Mesothelial cell of epicardium (in vitro differentiated cells): ENCODE data around the gene LGALS4. TPM values are rescaled to one million over a fixed set of nuclear protein-coding genes. Genes with fewer than 3 reads are reported as not detected.
A peak's percentile ranks its signal among the peaks of the same experiment; 100 is the strongest.
"Not testable (repeated sequence)": the region's sequence is repeated elsewhere in the genome, so short reads cannot be mapped to it uniquely, and the experiment has no call there.

Experiments
- DNase-seq, 2 experiments: peaks; one replicate each; pipeline ENCODE4 v3.0.0; 2021; ENCODE audit warnings: low spot score in 2 of 2; ENCODE audit not compliant: unreplicated experiment in 2 of 2
- H3K27ac Mint-ChIP-seq: 2 replicates; pipeline ENCODE4 v1.8.0; 2021; ENCODE audit warnings: mixed read lengths
- H3K27me3 Mint-ChIP-seq: 2 replicates; pipeline ENCODE4 v1.8.0; 2021; ENCODE audit warnings: low read depth, mixed read lengths
- H3K36me3 Mint-ChIP-seq: 2 replicates; pipeline ENCODE4 v1.8.0; 2021; ENCODE audit warnings: mixed read lengths
- H3K4me1 Mint-ChIP-seq: 2 replicates; pipeline ENCODE4 v1.8.0; 2021; ENCODE audit warnings: mixed read lengths
- H3K4me3 Mint-ChIP-seq: 2 replicates; pipeline ENCODE4 v1.8.0; 2021; ENCODE audit warnings: mild to moderate bottlenecking, moderate library complexity, mixed read lengths
- H3K9me3 Mint-ChIP-seq: 2 replicates; pipeline ENCODE4 v1.8.0; 2021; ENCODE audit warnings: mixed read lengths
- total RNA-seq: library from RNA; stranded (reverse); gene quantifications from 3 replicates; pipeline ENCODE4 v1.2.1, GENCODE V29; 2021
- TF ChIP-seq, protein P1 (sequence below): fragments of 200-600 bp; sonication (generic); IDR thresholded peaks from one replicate; pipeline ENCODE4 v1.5.0; 2021; ENCODE audit warnings: antibody characterized with exemption; ENCODE audit not compliant: unreplicated experiment

Gene LGALS4
- total RNA-seq, 1 donor from 2014 or later, result 1.6 TPM

DNA sequence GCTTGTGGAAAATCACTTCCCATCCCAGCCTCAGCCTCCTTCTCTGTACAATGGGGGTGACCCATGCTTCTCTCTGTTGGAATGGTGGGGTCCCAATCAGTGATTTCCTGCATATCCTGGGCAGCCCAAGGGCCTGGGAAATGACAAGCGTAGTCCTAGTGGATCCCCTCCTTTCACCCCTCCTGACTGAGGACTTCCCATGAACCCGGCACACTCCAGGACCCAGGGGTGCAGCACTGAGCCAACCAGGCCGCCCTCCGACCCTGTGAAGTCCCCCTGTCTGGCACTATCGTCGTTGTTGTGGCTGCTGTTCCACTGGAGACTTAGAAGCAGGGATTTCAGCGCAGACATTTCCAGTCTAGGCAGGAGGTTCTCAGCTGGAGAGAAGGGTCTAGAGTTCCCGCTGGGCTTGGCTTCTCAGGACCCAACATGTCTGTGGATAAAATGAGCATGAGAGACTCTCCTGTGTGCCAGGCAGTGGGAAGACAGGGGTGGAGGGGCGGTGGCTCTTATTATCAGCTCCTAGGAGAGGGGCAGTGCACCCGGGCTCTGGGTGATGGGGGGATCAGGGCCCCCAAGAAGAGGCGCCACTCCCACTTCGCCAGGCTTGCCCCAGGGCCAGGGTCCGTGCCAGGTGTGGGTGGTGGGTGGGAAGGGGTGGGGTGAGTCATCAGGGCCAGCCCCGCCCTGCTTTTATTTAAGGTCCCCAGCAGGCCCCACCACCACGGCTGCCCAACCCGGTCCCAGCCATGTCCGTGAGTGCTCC lies 24.1 kb downstream of the LGALS4 start, which contains the start of gene LGALS7B:
TSS of gene LGALS7B (plus strand) at position 723 of the 766 bp plus-strand sequence. CDS start at position 750, 27 bp downstream.
- no peak for DNase-seq
- Mint-ChIP-seq H3K27ac (peak within 1 kb of the TSS; percentile 33), H3K4me1 (peaks cover 3% of the 10 kb centered on the region), H3K36me3 (no peaks in the 10 kb centered on the region), H3K9me3 (no peaks in the 10 kb centered on the region), H3K27me3 (no peaks in the 10 kb centered on the region), H3K4me3 (no peak within 1 kb of the TSS)
- TF ChIP-seq, protein P1, sequence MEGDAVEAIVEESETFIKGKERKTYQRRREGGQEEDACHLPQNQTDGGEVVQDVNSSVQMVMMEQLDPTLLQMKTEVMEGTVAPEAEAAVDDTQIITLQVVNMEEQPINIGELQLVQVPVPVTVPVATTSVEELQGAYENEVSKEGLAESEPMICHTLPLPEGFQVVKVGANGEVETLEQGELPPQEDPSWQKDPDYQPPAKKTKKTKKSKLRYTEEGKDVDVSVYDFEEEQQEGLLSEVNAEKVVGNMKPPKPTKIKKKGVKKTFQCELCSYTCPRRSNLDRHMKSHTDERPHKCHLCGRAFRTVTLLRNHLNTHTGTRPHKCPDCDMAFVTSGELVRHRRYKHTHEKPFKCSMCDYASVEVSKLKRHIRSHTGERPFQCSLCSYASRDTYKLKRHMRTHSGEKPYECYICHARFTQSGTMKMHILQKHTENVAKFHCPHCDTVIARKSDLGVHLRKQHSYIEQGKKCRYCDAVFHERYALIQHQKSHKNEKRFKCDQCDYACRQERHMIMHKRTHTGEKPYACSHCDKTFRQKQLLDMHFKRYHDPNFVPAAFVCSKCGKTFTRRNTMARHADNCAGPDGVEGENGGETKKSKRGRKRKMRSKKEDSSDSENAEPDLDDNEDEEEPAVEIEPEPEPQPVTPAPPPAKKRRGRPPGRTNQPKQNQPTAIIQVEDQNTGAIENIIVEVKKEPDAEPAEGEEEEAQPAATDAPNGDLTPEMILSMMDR, result no peak

DNA sequence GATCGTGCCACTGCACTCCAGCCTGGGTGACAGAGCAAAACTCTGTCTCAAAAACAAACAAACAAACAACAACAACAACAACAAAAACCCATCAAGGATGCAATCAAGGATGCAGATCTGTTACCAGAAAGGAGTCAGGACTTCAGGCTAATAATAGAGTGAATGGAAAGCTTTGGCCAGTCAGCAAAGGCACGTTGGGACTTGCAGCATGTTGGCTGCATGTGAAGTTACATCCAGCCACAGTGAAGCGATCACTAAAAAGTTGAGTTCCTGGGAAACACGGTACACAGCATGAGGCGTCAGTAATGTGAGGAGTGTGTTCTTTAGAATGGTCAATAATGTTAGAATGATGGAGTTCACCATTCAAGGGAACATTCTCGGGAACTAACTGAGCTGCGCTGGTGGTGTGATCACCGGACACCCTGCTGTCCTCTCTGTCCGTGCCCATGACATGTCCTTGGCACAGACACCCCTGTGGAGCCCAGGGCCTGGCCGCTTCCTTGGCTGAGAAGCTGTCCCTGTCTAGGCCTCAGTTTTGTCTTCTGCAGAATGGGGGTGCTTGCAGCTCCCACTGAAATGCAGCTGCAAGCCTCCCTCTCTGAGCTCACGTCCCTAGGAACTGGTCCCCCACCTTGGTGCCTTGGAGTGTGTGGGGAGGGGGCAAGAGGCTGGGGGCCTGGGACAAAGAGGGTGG lies 26.0 kb downstream of the LGALS4 start:
- H3K9me3 Mint-ChIP-seq, result no peaks in the 10 kb centered on the region
- H3K36me3 Mint-ChIP-seq, result no peaks in the 10 kb centered on the region
- H3K27ac Mint-ChIP-seq, result no peak overlapping the region
- H3K4me3 Mint-ChIP-seq, result no peak overlapping the region
- TF ChIP-seq, protein P1, result no peak
- H3K27me3 Mint-ChIP-seq, result no peaks in the 10 kb centered on the region
- DNase-seq, result no peak
- no peaks in the 10 kb centered on the region for H3K4me1 Mint-ChIP-seq

DNA sequence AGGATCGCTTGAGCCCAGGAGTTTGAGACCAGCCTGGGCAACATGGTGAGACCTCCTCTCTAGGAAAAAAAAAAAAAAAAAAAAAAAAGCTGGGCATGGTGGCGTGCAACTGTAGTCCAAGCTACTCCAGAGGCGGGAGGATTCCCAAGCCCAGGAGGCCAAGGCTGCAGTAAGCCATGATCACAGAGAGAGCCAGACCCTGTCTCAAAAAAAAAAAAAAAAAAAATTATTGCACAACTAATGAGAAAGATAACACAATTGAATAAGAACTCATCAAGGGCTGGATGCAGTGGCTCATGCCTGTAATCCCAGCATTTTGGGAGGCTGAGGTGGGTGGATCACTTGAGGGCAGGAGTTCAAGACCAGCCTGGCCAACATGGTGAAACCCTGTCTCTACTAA lies 26.7 kb downstream of the LGALS4 start:
- H3K27ac Mint-ChIP-seq, H3K4me1 Mint-ChIP-seq, H3K4me3 Mint-ChIP-seq, H3K36me3 Mint-ChIP-seq, DNase-seq, H3K9me3 Mint-ChIP-seq, H3K27me3 Mint-ChIP-seq: not testable (repeated sequence)

DNA sequence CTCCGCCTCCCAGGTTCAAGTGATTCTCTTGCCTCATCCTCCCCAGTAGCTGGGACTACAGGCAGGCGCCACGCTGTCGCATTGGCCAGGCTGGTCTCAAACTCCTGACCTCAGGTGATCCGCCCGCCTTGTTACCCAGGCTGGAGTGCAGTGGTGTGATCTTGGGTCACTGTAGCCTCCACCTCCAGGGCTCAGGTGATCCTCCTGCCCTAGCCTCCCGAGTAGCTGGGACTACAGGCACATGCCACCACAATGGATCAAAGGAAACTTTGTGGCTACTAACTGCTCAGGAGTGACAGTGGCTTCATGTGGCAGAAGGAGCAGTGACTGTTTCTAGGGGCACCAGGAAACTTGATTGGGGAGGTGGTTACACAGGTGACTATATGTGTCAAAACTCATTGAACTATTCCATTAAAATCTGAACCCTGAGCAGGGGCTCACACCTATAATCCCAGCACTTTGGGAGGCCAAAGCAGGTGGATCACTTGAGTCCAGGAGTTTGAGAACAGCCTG lies 27.5 kb downstream of the LGALS4 start:
- H3K27me3 Mint-ChIP-seq, result no peaks in the 10 kb centered on the region
- no peak overlapping the region for H3K4me3 Mint-ChIP-seq
- no peaks in the 10 kb centered on the region for H3K9me3 Mint-ChIP-seq
- H3K4me1 Mint-ChIP-seq, result no peaks in the 10 kb centered on the region
- no peak for DNase-seq
- H3K36me3 Mint-ChIP-seq, result no peaks in the 10 kb centered on the region
- H3K27ac Mint-ChIP-seq, result no peak overlapping the region
- TF ChIP-seq, protein P1, result no peak

DNA sequence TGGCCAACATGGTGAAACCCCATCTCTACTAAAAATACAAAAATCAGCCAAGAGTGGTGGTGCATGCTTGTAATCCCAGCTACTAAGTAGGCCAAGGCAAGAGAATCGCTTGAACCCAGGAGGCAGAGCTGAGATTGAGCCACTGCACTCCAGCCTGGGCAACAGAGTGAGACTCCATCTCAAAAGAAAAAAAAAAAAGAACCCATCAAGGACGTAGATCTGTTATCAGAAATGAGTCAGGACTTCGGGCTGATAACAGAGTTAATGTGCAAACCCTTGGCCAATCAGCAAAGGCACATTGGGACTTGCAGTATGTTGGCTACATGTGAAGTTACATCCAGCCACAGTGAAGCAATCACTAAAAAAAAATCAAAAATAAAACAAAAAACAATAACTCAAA lies 28.5 kb downstream of the LGALS4 start:
- Mint-ChIP-seq H3K27ac (no peak overlapping the region), H3K27me3 (no peaks in the 10 kb centered on the region), H3K4me1 (no peaks in the 10 kb centered on the region), H3K36me3 (no peaks in the 10 kb centered on the region), H3K9me3 (no peaks in the 10 kb centered on the region), H3K4me3 (no peak overlapping the region)
- DNase-seq, result no peak
- TF ChIP-seq, protein P1, result no peak

DNA sequence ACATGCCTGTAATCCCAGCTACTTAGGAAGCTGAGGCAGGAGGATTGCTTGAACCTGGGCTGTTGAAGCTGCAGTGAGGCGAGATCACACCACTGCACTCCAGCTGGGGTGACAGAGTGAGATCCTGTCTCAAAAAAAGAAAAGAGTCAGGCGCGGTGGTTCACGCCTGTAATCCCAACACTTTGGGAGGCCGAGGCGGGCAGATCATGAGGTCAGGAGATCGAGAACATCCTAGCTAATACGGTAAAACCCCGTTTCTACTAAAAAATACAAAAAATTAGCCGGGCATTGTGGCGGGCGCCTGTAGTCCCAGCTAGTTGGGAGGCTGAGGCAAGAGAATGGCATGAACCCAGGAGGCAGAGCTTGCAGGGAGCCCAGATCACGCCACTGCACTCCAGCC lies 30.5 kb downstream of the LGALS4 start:
- not testable (repeated sequence) for H3K9me3 Mint-ChIP-seq, DNase-seq, H3K4me3 Mint-ChIP-seq, H3K36me3 Mint-ChIP-seq, H3K4me1 Mint-ChIP-seq, H3K27ac Mint-ChIP-seq, H3K27me3 Mint-ChIP-seq
